HEK293 (cell line): ENCODE measurements around the gene CTDNEP1.
A peak's percentile ranks its signal among the peaks of the same experiment; 100 is the strongest.

Source experiments
- GLI2 ChIP-seq: fragments of 450-650 bp; formaldehyde crosslinking; IDR thresholded peaks from 2 replicates; pipeline ENCODE4; 2017; ENCODE audit warnings: missing biosample characterization, missing genetic modification characterization, low read depth, borderline replicate concordance
- HOXA7 ChIP-seq: sonication (generic); formaldehyde crosslinking; IDR thresholded peaks from 2 replicates; pipeline ENCODE4 v1.8.1; 2022; ENCODE audit warnings: missing genetic modification reagents, borderline replicate concordance
- HOXC10 ChIP-seq: sonication (generic); formaldehyde crosslinking; IDR thresholded peaks from 2 replicates; pipeline ENCODE4 v1.8.1; 2023; ENCODE audit warnings: mild to moderate bottlenecking, missing genetic modification reagents
- MYNN ChIP-seq: fragments of 450-650 bp; formaldehyde crosslinking; IDR thresholded peaks from 2 replicates; pipeline ENCODE4 v1.5.1; 2016; ENCODE audit warnings: missing biosample characterization, missing genetic modification characterization, borderline replicate concordance
- SCRT1 ChIP-seq: fragments of 450-650 bp; formaldehyde crosslinking; IDR thresholded peaks from 2 replicates; pipeline ENCODE4 v1.5.1; 2016; ENCODE audit warnings: missing biosample characterization, missing genetic modification characterization, borderline replicate concordance
- SCRT2 ChIP-seq: fragments of 450-650 bp; formaldehyde crosslinking; IDR thresholded peaks from 2 replicates; pipeline ENCODE4 v1.5.1; 2016; ENCODE audit warnings: missing biosample characterization, missing genetic modification characterization
- SP2 ChIP-seq: fragments of 450-650 bp; formaldehyde crosslinking; IDR thresholded peaks from 2 replicates; pipeline ENCODE4 v1.5.1; 2016; ENCODE audit warnings: missing biosample characterization, missing genetic modification characterization
- ZNF112 ChIP-seq: fragments of 450-650 bp; formaldehyde crosslinking; IDR thresholded peaks from 2 replicates; pipeline ENCODE4 v1.5.0; 2017; ENCODE audit warnings: missing biosample characterization, missing genetic modification characterization
- ZNF146 ChIP-seq: fragments of 450-650 bp; formaldehyde crosslinking; IDR thresholded peaks from 2 replicates; pipeline ENCODE4 v1.5.1; 2016; ENCODE audit warnings: missing biosample characterization, missing genetic modification characterization
- ZNF155 ChIP-seq: fragments of 450-650 bp; formaldehyde crosslinking; IDR thresholded peaks from 2 replicates; pipeline ENCODE4 v1.5.1; 2016; ENCODE audit warnings: missing biosample characterization, missing genetic modification characterization
- ZNF174 ChIP-seq: fragments of 450-650 bp; formaldehyde crosslinking; IDR thresholded peaks from 2 replicates; pipeline ENCODE4 v1.5.0; 2017; ENCODE audit warnings: missing biosample characterization, mild to moderate bottlenecking, missing genetic modification characterization
- ZNF214 ChIP-seq: fragments of 450-650 bp; formaldehyde crosslinking; IDR thresholded peaks from 2 replicates; pipeline ENCODE4 v1.5.1; 2017; ENCODE audit warnings: missing biosample characterization, mild to moderate bottlenecking, missing genetic modification characterization, borderline replicate concordance
- ZNF223 ChIP-seq: fragments of 450-650 bp; formaldehyde crosslinking; IDR thresholded peaks from 2 replicates; pipeline ENCODE4 v1.5.1; 2016; ENCODE audit warnings: missing biosample characterization, missing genetic modification characterization
- ZNF274 ChIP-seq, 2 experiments: fragments of 200-500 bp in 1 of 2; fragments of 450-650 bp in 1 of 2; sonication (Bioruptor generic) in 1 of 2; formaldehyde crosslinking in 1 of 2; IDR thresholded peaks; 2 replicates each; pipeline versions ENCODE4 v1.5.1 to v1.6.1; 2014 to 2016; ENCODE audit warnings: borderline replicate concordance in 1 of 2, inconsistent platforms in 1 of 2, low read length in 1 of 2, missing biosample characterization in 1 of 2, missing genetic modification characterization in 1 of 2
- ZNF529 ChIP-seq: fragments of 450-650 bp; formaldehyde crosslinking; IDR thresholded peaks from 2 replicates; pipeline ENCODE4 v1.5.1; 2017; ENCODE audit warnings: missing genetic modification characterization, missing biosample characterization; ENCODE audit not compliant: insufficient replicate concordance
- ZNF585B ChIP-seq: fragments of 450-650 bp; formaldehyde crosslinking; IDR thresholded peaks from 2 replicates; pipeline ENCODE4 v1.5.1; 2016; ENCODE audit warnings: missing biosample characterization, missing genetic modification characterization
- ZNF701 ChIP-seq: fragments of 450-650 bp; formaldehyde crosslinking; IDR thresholded peaks from 2 replicates; pipeline ENCODE4 v1.5.1; 2016; ENCODE audit warnings: missing biosample characterization, missing genetic modification characterization
- ZNF76 ChIP-seq: fragments of 450-650 bp; formaldehyde crosslinking; IDR thresholded peaks from 2 replicates; pipeline ENCODE4; 2016; ENCODE audit warnings: low read depth, missing biosample characterization, missing genetic modification characterization, borderline replicate concordance
- ZNF776 ChIP-seq: fragments of 450-650 bp; formaldehyde crosslinking; IDR thresholded peaks from 2 replicates; pipeline ENCODE4 v1.5.0; 2017; ENCODE audit warnings: missing biosample characterization, missing genetic modification characterization, borderline replicate concordance
- ZNF837 ChIP-seq: fragments of 450-650 bp; formaldehyde crosslinking; IDR thresholded peaks from 2 replicates; pipeline ENCODE4 v1.5.1; 2016; ENCODE audit warnings: missing biosample characterization, missing genetic modification characterization
- ZSCAN16 ChIP-seq: fragments of 450-650 bp; formaldehyde crosslinking; IDR thresholded peaks from 2 replicates; pipeline ENCODE4 v1.5.1; 2016; ENCODE audit warnings: missing biosample characterization, missing genetic modification characterization
- TF ChIP-seq, protein P1 (sequence below): fragments of 450-650 bp; formaldehyde crosslinking; IDR thresholded peaks from 2 replicates; pipeline ENCODE4 v1.5.1; 2017; ENCODE audit warnings: missing biosample characterization, missing genetic modification characterization
- TF ChIP-seq, protein P2 (sequence below): fragments of 450-650 bp; formaldehyde crosslinking; IDR thresholded peaks from 2 replicates; pipeline ENCODE4 v1.5.1; 2016; ENCODE audit warnings: missing biosample characterization, missing genetic modification characterization, low read depth
- TF ChIP-seq, protein P3 (sequence below): fragments of 450-650 bp; formaldehyde crosslinking; IDR thresholded peaks from 2 replicates; pipeline ENCODE4; 2016; ENCODE audit warnings: missing biosample characterization, missing genetic modification characterization
- TF ChIP-seq, protein P4 (sequence below): fragments of 450-650 bp; formaldehyde crosslinking; IDR thresholded peaks from 2 replicates; pipeline ENCODE4 v1.5.1; 2016; ENCODE audit warnings: missing biosample characterization, missing genetic modification characterization
- TF ChIP-seq, protein P5 (sequence below): fragments of 450-650 bp; formaldehyde crosslinking; IDR thresholded peaks from 2 replicates; pipeline ENCODE4 v1.5.1; 2017; ENCODE audit warnings: missing biosample characterization, missing genetic modification characterization
- TF ChIP-seq, protein P6 (sequence below): fragments of 450-650 bp; formaldehyde crosslinking; IDR thresholded peaks from 2 replicates; pipeline ENCODE4 v1.5.1; 2016; ENCODE audit warnings: missing biosample characterization, missing genetic modification characterization, borderline replicate concordance
- TF ChIP-seq, protein P7 (sequence below): fragments of 450-650 bp; formaldehyde crosslinking; IDR thresholded peaks from 2 replicates; pipeline ENCODE4 v1.5.1; 2017; ENCODE audit warnings: missing biosample characterization, mild to moderate bottlenecking, missing genetic modification characterization, moderate library complexity

The CTDNEP1 gene

DNA sequence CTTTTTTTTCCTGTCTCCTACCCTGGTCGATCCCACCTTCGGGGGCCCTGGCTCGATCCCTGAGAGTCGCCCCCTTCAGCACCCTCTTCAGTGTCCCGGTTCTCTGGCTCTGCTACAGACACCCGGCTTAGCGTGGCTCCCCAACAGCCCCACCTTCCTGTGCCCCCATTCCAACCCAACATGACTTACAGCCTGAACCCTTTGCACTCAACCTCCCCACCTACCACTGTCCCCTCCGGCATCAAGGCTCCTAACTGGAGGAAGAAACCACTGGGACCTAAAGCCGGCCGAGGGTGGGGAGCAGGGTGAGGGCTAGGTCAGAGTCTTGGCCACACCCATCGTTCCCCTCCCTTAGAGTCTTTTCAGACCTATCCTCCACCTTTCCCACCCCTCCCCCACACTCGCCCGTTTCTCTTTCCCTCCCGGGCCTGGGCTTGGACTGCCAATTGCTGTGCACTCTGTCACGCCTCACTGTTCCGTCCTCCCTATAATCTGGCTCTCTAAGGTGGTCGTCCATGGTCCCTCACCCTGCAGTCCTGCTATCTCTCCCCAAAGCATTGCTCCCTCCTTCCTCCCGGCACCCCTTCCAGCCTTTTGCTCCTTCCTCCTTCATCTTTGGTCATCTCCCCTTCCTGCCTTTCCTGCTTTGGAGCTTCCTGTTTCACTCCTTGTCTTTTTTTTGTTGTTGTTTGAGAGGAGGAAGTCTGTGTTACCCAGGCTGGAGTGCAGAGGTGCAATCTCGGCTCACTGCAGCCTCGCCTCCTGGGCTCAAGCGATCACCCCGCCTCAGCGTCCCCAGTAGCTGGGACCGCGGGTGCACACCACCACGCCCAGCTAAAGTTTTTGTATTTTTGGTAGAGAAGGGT lies 11.6 kb upstream of the CTDNEP1 start (continued):
- TF ChIP-seq, protein P1, sequence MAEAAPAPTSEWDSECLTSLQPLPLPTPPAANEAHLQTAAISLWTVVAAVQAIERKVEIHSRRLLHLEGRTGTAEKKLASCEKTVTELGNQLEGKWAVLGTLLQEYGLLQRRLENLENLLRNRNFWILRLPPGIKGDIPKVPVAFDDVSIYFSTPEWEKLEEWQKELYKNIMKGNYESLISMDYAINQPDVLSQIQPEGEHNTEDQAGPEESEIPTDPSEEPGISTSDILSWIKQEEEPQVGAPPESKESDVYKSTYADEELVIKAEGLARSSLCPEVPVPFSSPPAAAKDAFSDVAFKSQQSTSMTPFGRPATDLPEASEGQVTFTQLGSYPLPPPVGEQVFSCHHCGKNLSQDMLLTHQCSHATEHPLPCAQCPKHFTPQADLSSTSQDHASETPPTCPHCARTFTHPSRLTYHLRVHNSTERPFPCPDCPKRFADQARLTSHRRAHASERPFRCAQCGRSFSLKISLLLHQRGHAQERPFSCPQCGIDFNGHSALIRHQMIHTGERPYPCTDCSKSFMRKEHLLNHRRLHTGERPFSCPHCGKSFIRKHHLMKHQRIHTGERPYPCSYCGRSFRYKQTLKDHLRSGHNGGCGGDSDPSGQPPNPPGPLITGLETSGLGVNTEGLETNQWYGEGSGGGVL = no peak
- TF ChIP-seq ZNF701 (tag by site-specific recombination) (no peak), ZNF155 (no peak), ZNF837 (tag by site-specific recombination) (no peak), GLI2 (tag by site-specific recombination) (no peak), ZNF112 (no peak), SCRT2 (no peak), ZSCAN16 (tag by site-specific recombination) (no peak), ZNF174 (no peak), ZNF529 (no peak), ZNF776 (no peak), MYNN (tag by site-specific recombination) (no peak), ZNF146 (tag by site-specific recombination) (no peak), ZNF214 (tag by site-specific recombination) (no peak), HOXC10 (CRISPR knock-in tag) (no peak), ZNF274 (IDR thresholded peaks at IDR 0.05; ENCODE audit: low read length) (no peak), ZNF274 (tag by site-specific recombination; IDR thresholded peaks at IDR 0.05; ENCODE audit: borderline replicate concordance) (no peak), ZNF223 (tag by site-specific recombination) (no peak), ZNF76 (no peak), ZNF585B (no peak), SCRT1 (no peak), HOXA7 (no peak), SP2 (peak; percentile 45)
- TF ChIP-seq, protein P2, sequence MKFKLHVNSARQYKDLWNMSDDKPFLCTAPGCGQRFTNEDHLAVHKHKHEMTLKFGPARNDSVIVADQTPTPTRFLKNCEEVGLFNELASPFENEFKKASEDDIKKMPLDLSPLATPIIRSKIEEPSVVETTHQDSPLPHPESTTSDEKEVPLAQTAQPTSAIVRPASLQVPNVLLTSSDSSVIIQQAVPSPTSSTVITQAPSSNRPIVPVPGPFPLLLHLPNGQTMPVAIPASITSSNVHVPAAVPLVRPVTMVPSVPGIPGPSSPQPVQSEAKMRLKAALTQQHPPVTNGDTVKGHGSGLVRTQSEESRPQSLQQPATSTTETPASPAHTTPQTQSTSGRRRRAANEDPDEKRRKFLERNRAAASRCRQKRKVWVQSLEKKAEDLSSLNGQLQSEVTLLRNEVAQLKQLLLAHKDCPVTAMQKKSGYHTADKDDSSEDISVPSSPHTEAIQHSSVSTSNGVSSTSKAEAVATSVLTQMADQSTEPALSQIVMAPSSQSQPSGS (tag by site-specific recombination) = no peak
- TF ChIP-seq, protein P3, sequence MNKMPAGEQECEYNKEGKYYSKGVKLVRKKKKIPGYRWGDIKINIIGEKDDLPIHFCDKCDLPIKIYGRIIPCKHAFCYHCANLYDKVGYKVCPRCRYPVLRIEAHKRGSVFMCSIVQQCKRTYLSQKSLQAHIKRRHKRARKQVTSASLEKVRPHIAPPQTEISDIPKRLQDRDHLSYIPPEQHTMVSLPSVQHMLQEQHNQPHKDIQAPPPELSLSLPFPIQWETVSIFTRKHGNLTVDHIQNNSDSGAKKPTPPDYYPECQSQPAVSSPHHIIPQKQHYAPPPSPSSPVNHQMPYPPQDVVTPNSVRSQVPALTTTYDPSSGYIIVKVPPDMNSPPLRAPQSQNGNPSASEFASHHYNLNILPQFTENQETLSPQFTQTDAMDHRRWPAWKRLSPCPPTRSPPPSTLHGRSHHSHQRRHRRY (tag by site-specific recombination) = no peak
- TF ChIP-seq, protein P4, sequence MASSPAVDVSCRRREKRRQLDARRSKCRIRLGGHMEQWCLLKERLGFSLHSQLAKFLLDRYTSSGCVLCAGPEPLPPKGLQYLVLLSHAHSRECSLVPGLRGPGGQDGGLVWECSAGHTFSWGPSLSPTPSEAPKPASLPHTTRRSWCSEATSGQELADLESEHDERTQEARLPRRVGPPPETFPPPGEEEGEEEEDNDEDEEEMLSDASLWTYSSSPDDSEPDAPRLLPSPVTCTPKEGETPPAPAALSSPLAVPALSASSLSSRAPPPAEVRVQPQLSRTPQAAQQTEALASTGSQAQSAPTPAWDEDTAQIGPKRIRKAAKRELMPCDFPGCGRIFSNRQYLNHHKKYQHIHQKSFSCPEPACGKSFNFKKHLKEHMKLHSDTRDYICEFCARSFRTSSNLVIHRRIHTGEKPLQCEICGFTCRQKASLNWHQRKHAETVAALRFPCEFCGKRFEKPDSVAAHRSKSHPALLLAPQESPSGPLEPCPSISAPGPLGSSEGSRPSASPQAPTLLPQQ = no peak
- TF ChIP-seq, protein P5, sequence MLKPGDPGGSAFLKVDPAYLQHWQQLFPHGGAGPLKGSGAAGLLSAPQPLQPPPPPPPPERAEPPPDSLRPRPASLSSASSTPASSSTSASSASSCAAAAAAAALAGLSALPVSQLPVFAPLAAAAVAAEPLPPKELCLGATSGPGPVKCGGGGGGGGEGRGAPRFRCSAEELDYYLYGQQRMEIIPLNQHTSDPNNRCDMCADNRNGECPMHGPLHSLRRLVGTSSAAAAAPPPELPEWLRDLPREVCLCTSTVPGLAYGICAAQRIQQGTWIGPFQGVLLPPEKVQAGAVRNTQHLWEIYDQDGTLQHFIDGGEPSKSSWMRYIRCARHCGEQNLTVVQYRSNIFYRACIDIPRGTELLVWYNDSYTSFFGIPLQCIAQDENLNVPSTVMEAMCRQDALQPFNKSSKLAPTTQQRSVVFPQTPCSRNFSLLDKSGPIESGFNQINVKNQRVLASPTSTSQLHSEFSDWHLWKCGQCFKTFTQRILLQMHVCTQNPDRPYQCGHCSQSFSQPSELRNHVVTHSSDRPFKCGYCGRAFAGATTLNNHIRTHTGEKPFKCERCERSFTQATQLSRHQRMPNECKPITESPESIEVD = no peak
- TF ChIP-seq, protein P6, sequence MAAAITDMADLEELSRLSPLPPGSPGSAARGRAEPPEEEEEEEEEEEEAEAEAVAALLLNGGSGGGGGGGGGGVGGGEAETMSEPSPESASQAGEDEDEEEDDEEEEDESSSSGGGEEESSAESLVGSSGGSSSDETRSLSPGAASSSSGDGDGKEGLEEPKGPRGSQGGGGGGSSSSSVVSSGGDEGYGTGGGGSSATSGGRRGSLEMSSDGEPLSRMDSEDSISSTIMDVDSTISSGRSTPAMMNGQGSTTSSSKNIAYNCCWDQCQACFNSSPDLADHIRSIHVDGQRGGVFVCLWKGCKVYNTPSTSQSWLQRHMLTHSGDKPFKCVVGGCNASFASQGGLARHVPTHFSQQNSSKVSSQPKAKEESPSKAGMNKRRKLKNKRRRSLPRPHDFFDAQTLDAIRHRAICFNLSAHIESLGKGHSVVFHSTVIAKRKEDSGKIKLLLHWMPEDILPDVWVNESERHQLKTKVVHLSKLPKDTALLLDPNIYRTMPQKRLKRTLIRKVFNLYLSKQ (tag by site-specific recombination) = no peak
- TF ChIP-seq, protein P7, sequence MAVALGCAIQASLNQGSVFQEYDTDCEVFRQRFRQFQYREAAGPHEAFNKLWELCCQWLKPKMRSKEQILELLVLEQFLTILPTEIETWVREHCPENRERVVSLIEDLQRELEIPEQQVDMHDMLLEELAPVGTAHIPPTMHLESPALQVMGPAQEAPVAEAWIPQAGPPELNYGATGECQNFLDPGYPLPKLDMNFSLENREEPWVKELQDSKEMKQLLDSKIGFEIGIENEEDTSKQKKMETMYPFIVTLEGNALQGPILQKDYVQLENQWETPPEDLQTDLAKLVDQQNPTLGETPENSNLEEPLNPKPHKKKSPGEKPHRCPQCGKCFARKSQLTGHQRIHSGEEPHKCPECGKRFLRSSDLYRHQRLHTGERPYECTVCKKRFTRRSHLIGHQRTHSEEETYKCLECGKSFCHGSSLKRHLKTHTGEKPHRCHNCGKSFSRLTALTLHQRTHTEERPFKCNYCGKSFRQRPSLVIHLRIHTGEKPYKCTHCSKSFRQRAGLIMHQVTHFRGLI (tag by site-specific recombination) = no peak
